Skeletal muscle tissue (tissue), 4 donors: ENCODE results near the gene CFAP97D1. TPM values are rescaled to one million over a fixed set of nuclear protein-coding genes. Genes with fewer than 3 reads are reported as not detected.

Experiments used
- H3K27ac ChIP-seq: one replicate; pipeline ENCODE4 v1.7.0; 2013; ENCODE audit warnings: mild to moderate bottlenecking, low read depth, low read length, inconsistent platforms
- H3K27me3 ChIP-seq, 3 donors: one replicate each; pipeline ENCODE4 v1.7.0; 2013; ENCODE audit warnings: low read length in 3 of 3; ENCODE audit not compliant: control insufficient read depth in 3 of 3, insufficient read depth in 3 of 3
- H3K36me3 ChIP-seq, 3 donors: one replicate each; pipeline ENCODE4 v1.7.0; 2013; ENCODE audit warnings: low read length in 3 of 3; ENCODE audit not compliant: control insufficient read depth in 3 of 3, insufficient read depth in 3 of 3
- H3K4me1 ChIP-seq, 3 donors: one replicate each; pipeline ENCODE4 v1.7.0; 2013; ENCODE audit warnings: low read length in 3 of 3, mild to moderate bottlenecking in 3 of 3; ENCODE audit not compliant: control insufficient read depth in 3 of 3, insufficient read depth in 3 of 3
- H3K4me3 ChIP-seq, 3 donors: one replicate each; pipeline ENCODE4 v1.7.0; 2013; ENCODE audit warnings: low read length in 3 of 3
- H3K9ac ChIP-seq, 3 donors: one replicate each; pipeline ENCODE4 v1.7.0; 2013; ENCODE audit warnings: low read length in 3 of 3, mild to moderate bottlenecking in 3 of 3, moderate library complexity in 2 of 3, low read depth in 1 of 3
- H3K9me3 ChIP-seq, 3 donors: one replicate each; pipeline ENCODE4 v1.7.0; 2013; ENCODE audit warnings: low read length in 3 of 3; ENCODE audit not compliant: control insufficient read depth in 3 of 3
- total RNA-seq: library from RNA; depleted of rRNA; stranded (reverse); fragments of >200 nt; gene quantifications from one replicate; pipeline ENCODE4 v1.2.3, GENCODE V29; 2014
- donor health status: Osteomylitis.

CFAP97D1 gene
- total RNA-seq, 1 donor from 2014 or later = not detected

DNA sequence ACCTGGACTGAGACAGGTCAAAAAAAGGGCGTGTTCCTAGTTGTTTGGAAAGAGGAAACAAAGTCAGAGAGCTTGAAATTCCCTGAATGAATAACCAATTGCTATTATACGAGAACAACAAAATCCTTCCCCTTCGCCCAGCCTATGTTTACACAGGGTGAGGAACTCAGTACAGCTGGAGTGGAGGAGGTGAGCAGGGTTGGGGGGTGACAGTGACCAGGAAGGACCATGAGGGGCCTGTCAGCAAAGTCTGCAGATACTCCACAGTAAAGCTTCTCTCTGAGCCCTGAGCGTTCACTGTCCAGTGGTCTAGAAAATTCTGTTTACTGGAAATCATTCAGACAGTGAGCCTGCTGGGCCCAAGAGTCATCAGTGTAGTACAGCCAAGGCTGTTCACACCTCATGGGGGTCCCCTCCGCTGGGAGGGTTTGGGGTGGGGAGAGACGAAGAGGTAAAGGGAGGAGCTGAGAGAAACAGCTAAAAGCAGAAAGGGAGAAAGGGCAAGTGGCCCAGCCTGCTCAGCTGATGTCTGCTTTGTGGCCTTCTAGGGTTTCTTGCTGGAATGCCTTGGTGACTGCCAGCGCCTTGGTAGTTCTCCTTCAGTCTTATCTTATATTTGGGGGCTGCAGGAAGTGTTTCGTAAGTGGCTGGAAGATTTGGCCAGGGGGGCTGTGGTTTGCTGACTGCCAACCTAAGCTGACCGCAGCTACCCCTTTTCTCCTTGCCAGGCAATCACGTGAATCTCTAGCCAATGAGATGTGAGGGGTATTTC is 7.2 kb upstream of the CFAP97D1 start:
- Histone ChIP-seq H3K9me3 (no peaks in the 10 kb centered on the region), H3K9ac (peak overlapping the region; percentile 52 to 76 (median 60)), H3K27me3 (no peaks in the 10 kb centered on the region), H3K4me1 (peaks cover 61 to 76% (median 68%) of the 10 kb centered on the region in 3 donors), H3K27ac (peak overlapping the region; percentile 87), H3K4me3 (peak overlapping the region in 1 of 3 donors; percentile 22), H3K36me3 (peaks cover 52 to 59% (median 56%) of the 10 kb centered on the region in 3 donors)

DNA sequence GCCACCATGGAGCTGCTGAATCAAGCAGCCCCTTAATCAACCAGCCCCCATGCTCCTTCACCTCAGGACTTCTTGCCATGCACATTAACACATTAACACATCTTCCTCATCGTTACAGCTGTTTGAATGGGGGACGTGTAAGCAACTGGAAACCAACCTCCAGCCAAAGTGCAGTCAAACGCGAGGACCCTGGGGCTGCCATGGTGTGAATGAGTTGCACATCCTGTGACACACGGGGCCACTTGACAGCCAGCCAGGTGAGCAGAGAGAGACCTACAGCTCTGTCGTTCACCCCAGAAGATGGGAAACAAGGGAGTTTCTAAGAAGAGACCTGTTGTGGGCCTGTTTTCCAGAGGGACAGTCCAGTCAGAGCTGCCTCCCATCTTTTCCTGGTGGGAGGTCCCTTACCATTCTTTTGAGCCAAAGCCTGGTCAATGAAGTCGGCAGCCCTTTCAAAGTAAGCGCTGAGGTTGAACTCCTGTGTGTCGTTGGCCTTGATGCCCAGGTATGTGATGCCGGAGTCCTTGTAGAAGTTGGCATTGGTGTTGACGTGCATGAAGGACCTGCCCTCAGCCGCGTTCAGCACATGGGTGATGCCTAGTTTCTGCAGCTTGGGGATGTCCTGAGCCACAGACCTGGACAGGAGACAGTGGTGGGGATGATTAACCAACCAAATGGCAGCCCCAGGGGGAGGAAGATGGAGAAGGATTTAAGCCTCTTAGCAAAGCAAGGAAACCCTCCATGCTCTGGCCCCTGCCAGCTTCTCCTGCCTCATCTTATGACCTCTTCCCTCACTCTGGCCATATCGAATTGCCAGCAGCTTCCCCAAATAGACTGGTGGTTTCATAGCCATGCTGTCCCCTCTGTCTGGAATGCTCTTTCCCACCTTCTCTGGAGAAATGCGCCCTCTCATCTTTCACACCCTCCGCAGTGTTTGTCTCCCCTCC is 5.7 kb upstream of the CFAP97D1 start:
- Histone ChIP-seq H3K4me1 (peaks cover 62 to 66% (median 64%) of the 10 kb centered on the region in 3 donors), H3K4me3 (peak overlapping the region; percentile 22 to 47 (median 45)), H3K27me3 (no peaks in the 10 kb centered on the region), H3K36me3 (peaks cover 37 to 45% (median 43%) of the 10 kb centered on the region in 3 donors), H3K9me3 (no peaks in the 10 kb centered on the region), H3K27ac (peak overlapping the region; percentile 87), H3K9ac (peak overlapping the region in 2 of 3 donors; percentile 33 to 51)

DNA sequence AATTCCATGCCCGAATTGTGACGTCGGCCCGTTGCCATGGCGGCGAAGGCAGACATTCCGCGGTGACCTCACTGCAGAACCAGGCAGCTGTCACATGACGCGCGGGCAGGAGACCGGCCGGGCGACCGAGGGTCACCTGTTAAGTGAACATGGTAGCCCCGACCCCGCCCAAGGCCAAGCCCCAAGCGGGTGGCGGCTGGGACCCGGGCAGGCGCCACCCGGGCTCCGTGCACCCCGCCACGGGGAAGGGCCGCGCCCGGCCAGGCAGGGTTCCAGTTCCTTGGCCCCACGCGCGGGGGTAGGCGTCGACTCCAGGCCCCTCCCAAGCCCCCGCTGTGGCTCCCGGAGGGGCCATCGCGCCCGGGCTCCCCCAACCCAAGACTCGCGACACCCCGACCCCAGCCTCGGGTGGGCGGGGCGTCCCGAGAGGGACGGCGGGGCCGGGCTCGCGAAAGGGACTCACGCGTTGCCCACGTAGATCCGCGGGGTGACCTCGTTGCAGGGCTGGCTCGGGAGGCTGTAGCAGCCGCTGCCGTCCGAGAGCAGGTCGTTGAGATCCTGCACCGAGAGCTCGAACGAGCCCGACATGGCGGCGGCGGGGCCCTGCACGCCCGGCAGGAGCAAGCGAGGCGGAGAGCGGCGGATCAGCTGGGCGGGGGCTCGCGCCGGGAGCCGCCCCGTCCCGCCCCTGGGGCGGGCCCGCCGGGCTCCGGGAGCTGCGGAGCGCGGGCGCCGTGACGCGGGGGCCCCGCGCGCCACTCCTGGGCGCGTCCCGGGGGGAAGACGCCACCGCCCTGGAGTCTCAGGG is 1.7 kb upstream of the CFAP97D1 start, which contains the start of gene DUSP3:
TSS of gene DUSP3 (minus strand) at position 641 of the 808 bp plus-strand sequence. CDS start at position 588, 53 bp downstream.
- Histone ChIP-seq H3K4me1 (peaks cover 45 to 49% (median 48%) of the 10 kb centered on the region in 3 donors), H3K36me3 (peaks cover 12 to 19% (median 17%) of the 10 kb centered on the region in 3 donors), H3K27ac (peak within 1 kb of the TSS; percentile 100), H3K27me3 (no peaks in the 10 kb centered on the region), H3K9ac (peak within 1 kb of the TSS; percentile 92 to 99 (median 97)), H3K9me3 (no peaks in the 10 kb centered on the region), H3K4me3 (peak within 1 kb of the TSS; percentile 76 to 90 (median 88))

DNA sequence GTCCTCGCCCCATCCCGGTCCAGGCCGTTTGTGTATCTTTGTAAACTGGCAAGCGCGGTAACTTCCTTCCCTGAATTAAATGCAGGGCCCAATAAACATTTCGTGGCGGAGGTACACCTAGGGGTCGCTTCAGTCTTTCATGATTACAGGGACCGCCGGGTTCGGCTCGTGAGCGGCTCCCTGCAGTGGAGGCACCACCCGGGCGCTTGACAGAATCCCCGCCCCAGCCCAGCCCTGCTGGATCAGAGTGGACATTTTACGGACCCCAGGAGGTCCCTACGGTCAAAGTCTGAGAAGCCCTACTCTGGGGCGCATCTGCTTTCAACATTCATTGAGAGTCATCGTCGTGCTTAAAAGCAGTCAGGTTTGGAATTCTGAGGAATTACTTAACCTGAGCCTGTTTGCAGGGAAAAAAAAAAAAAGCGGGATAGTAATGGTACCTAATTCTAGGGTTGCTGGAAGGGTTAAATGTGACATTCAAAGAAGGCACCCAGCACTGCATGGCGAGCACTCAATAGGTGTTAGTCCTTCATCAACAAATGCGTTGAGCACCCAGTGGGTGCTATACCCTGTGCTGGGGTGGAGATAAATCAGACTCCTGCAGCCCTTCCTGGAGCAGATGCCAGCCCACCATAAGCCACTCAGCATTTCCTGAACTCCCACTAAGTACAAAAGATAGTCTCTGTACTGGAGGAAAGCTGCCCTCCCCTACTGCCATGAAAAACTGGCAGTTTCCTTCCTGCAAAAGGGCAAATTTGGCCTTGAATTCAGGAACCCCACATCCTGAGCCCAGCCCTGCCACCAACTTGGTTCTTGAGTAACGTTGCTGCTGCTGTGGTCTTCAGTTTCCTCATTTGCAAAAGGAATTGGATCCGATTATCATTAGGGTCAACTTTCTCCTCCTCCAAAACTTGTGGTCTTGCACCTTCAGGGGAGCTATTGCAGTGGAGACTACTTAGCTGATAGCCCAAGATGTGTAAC is 800 bp upstream of the CFAP97D1 start:
- Histone ChIP-seq H3K36me3 (peaks cover 8 to 12% (median 12%) of the 10 kb centered on the region in 3 donors), H3K9ac (peak overlapping the region; percentile 79 to 97 (median 82)), H3K4me3 (peak overlapping the region; percentile 76 to 88 (median 80)), H3K27ac (peak overlapping the region; percentile 100), H3K9me3 (no peaks in the 10 kb centered on the region), H3K4me1 (peaks cover 37 to 40% (median 40%) of the 10 kb centered on the region in 3 donors), H3K27me3 (no peaks in the 10 kb centered on the region)

DNA sequence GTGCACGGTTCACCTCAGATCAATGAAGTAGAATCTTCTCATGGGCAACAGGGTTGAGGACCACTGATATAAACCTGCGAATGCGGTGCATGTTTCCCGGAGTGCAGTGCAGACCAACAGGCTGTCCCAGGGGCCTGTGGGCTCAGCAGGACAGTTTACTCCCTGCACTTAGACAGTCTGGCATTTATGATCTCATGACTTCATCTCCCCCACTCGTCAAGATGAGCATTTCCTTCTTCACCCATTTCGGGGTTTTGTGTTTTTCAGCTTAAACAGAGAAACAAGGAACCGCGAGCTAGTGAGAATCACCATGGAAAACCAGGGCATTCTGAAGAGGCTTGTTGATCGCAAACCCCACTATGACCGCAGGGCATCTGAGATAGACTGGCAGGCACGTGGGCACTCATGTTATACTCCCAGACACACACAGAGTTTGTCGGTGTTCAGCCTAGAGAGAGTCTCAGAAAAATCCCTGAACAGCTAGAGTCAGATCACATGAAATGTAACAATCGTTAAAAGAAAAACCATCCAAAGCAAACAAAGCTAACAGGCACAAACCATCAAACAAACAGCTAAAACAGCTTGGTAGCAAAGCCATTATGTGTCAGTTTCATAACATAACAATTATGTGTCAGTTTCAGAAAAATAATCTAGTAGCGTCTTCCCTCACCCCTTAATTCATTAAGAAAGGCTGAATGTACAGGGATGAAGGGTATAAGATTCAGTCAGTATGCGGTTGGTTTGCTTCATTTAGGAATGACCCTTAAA is 2.9 kb downstream of the CFAP97D1 start:
- no peak overlapping the region for H3K27ac ChIP-seq
- no peak overlapping the region for H3K9ac ChIP-seq
- no peaks in the 10 kb centered on the region for H3K9me3 ChIP-seq
- H3K4me3 ChIP-seq = no peak overlapping the region
- no peaks in the 10 kb centered on the region for H3K27me3 ChIP-seq
- H3K36me3 ChIP-seq = no peaks in the 10 kb centered on the region
- peaks cover 6 to 8% (median 7%) of the 10 kb centered on the region in 3 donors for H3K4me1 ChIP-seq

DNA sequence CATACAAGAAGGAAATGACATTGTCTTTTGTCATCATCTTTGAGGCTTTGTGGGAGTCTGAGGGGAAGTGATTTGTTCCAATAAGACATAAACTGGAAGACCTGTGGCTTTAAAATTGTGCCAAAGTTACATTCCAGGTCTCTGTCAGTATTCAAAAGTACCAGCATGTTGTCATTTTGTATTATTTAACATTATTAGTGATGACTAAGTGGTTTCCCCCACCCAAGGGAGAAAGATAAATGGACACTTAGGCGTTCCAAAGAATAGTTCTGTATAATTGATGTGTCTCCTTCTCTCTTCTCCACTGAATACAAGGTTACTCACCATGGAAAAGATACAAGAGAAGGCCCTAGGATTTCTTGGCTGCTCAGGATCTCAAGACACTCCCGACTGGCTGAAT is 3.8 kb downstream of the CFAP97D1 start:
- no peak overlapping the region for H3K4me3 ChIP-seq
- no peaks in the 10 kb centered on the region for H3K36me3 ChIP-seq
- H3K4me1 ChIP-seq = peaks cover 6 to 7% (median 7%) of the 10 kb centered on the region in 3 donors
- H3K9me3 ChIP-seq = no peaks in the 10 kb centered on the region
- H3K27ac ChIP-seq = no peak overlapping the region
- no peak overlapping the region for H3K9ac ChIP-seq
- no peaks in the 10 kb centered on the region for H3K27me3 ChIP-seq

DNA sequence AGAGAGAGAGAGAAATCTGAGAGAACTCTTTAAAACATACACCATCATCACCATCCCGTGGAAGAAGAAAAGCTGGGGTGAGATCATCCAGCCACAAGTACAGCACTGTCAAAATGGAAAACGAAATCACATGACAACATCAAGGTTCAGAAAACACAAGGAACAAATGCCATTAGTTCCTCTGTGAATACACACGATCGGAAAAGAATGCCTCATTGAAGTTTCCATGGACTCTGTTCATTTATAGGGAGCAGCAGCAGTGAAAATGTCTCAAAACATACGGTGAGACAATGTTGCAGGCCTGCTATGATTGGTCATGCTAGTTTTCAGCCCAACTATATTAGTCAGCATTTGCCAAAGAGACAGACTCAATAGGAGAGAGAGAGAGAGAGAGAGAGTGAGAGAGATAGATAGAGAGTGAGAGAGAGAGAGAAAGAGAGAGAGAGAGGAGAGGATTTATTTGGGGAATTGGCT is 4.4 kb downstream of the CFAP97D1 start:
- Histone ChIP-seq H3K27me3 (no peaks in the 10 kb centered on the region), H3K36me3 (no peaks in the 10 kb centered on the region), H3K4me3 (no peak overlapping the region), H3K9ac (no peak overlapping the region), H3K27ac (no peak overlapping the region), H3K4me1 (peaks cover 1 to 2% (median 1%) of the 10 kb centered on the region in 3 donors), H3K9me3 (no peaks in the 10 kb centered on the region)

DNA sequence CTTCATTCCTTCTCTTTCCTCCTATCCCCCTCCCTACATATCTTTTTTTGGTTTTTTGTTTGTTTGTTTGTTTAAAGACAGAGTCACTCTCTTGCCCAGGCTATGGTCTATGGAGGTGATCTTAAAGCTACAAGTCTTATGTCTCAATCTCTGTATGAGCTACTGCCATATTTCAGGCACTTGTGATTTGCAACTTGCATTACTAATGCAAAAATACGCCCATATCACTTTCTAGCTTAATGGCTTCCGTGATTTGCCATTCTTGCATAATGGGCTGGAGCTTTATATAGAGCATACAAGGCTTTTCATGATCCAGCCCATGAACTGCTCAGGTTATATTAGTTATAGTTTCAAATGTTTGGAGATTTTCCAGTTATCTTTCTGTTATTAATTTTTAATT is 7.5 kb downstream of the CFAP97D1 start:
- H3K9ac ChIP-seq = no peak overlapping the region
- H3K27me3 ChIP-seq = no peaks in the 10 kb centered on the region
- no peaks in the 10 kb centered on the region for H3K36me3 ChIP-seq
- no peak overlapping the region for H3K27ac ChIP-seq
- no peaks in the 10 kb centered on the region for H3K4me1 ChIP-seq
- H3K9me3 ChIP-seq = no peaks in the 10 kb centered on the region
- no peak overlapping the region for H3K4me3 ChIP-seq
